Cardiac muscle cell (in vitro differentiated cells and primary cell): ENCODE data around the gene SLIT3. TPM values are rescaled to one million over a fixed set of nuclear protein-coding genes. Genes with fewer than 3 reads are reported as not detected.

Experiments used
- DNase-seq, 2 donors: peaks; one replicate each; pipeline versions ENCODE4 v3.0.0 to v3.0.0-alpha.2; 2010 to 2017; ENCODE audit warnings: low read depth in 1 of 2, low spot score in 1 of 2
- H3K27ac ChIP-seq: fragments of 200-600 bp; sonication (generic); 2 replicates; pipeline ENCODE4 v1.5.1; 2016
- H3K27me3 ChIP-seq: fragments of 200-600 bp; sonication (generic); 2 replicates; pipeline ENCODE4 v1.6.0; 2016; ENCODE audit warnings: control low read depth
- H3K36me3 ChIP-seq: fragments of 200-600 bp; sonication (generic); 2 replicates; pipeline ENCODE4 v1.5.1; 2016; ENCODE audit warnings: control low read depth
- H3K4me1 ChIP-seq: fragments of 200-600 bp; sonication (generic); 2 replicates; pipeline ENCODE4 v1.8.1; 2017; ENCODE audit warnings: low read depth, mild to moderate bottlenecking, mixed run types
- H3K4me3 ChIP-seq: fragments of 200-600 bp; sonication (generic); 2 replicates; pipeline ENCODE4 v1.5.1; 2016; ENCODE audit warnings: mild to moderate bottlenecking
- H3K9me3 ChIP-seq: fragments of 200-600 bp; sonication (generic); 2 replicates; pipeline ENCODE4 v1.5.1; 2017; ENCODE audit warnings: low read depth, mild to moderate bottlenecking, control low read depth
- CTCF ChIP-seq: IDR thresholded peaks from 2 replicates; pipeline ENCODE4 v1.5.1; 2012; ENCODE audit warnings: low read depth, mild to moderate bottlenecking, low read length
- polyA plus RNA-seq: library from polyadenylated mRNA; unstranded; fragments of >200 nt; fragmentation: Nextera tagmentation; extraction: Ambion mirVana; gene quantifications from 2 replicates; pipeline ENCODE4 v1.2.1, GENCODE V29; 2016
- total RNA-seq: library from RNA; depleted of rRNA; stranded (reverse); fragments of >200 nt; gene quantifications from 2 replicates; pipeline ENCODE4 v1.2.3, GENCODE V29; 2016

SLIT3 gene
- total and polyA plus RNA-seq, 2 experiments from 2014 or later = 50.7 to 111 TPM

GRCh38 chr5:168771678-168772077, 529.3 kb downstream of the SLIT3 start:
- no peak for TF ChIP-seq CTCF
- no peak for DNase-seq
- H3K27me3 ChIP-seq = no peaks in the 10 kb centered on the region
- no peaks in the 10 kb centered on the region for H3K9me3 ChIP-seq
- no peak overlapping the region for H3K4me3 ChIP-seq
- H3K36me3 ChIP-seq = peaks cover 5% of the 10 kb centered on the region
- no peaks in the 10 kb centered on the region for H3K4me1 ChIP-seq
- no peak overlapping the region for H3K27ac ChIP-seq

GRCh38 chr5:168770996-168771395, 529.9 kb downstream of the SLIT3 start:
- no peak for DNase-seq
- Histone ChIP-seq H3K36me3 (peaks cover 5% of the 10 kb centered on the region), H3K27me3 (no peaks in the 10 kb centered on the region), H3K4me1 (no peaks in the 10 kb centered on the region), H3K9me3 (no peaks in the 10 kb centered on the region), H3K4me3 (no peak overlapping the region), H3K27ac (no peak overlapping the region)
- no peak for TF ChIP-seq CTCF

- H3K9me3 ChIP-seq = no peaks in the 10 kb centered on the region
- no peaks in the 10 kb centered on the region for H3K27me3 ChIP-seq
- peaks cover 5% of the 10 kb centered on the region for H3K36me3 ChIP-seq
- H3K4me3 ChIP-seq = no peak overlapping the region
- no peaks in the 10 kb centered on the region for H3K4me1 ChIP-seq
- peak overlapping the region; percentile 17 for H3K27ac ChIP-seq
- no peak for TF ChIP-seq CTCF
- peak in 1 of 2 donors; percentile 20 for DNase-seq
Measured at GRCh38 chr5:168770036-168770498, 530.9 kb downstream of the SLIT3 start.

GRCh38 chr5:168768172-168768571, 532.8 kb downstream of the SLIT3 start:
- H3K27ac ChIP-seq = no peak overlapping the region
- H3K36me3 ChIP-seq = peaks cover 5% of the 10 kb centered on the region
- TF ChIP-seq CTCF = no peak
- DNase-seq = no peak
- H3K4me3 ChIP-seq = no peak overlapping the region
- no peaks in the 10 kb centered on the region for H3K27me3 ChIP-seq
- H3K4me1 ChIP-seq = no peaks in the 10 kb centered on the region
- H3K9me3 ChIP-seq = no peaks in the 10 kb centered on the region

GRCh38 chr5:168766426-168766700, 534.6 kb downstream of the SLIT3 start:
- H3K9me3 ChIP-seq = no peaks in the 10 kb centered on the region
- no peaks in the 10 kb centered on the region for H3K4me1 ChIP-seq
- no peak overlapping the region for H3K4me3 ChIP-seq
- no peak for TF ChIP-seq CTCF
- H3K27me3 ChIP-seq = no peaks in the 10 kb centered on the region
- H3K27ac ChIP-seq = no peak overlapping the region
- H3K36me3 ChIP-seq = peaks cover 2% of the 10 kb centered on the region
- DNase-seq = no peak
